GM12878 (cell line): ENCODE results near the gene IL19. TPM values are rescaled to one million over a fixed set of nuclear protein-coding genes. Genes with fewer than 3 reads are reported as not detected.

Source experiments
- ATF3 ChIP-seq: IDR thresholded peaks from 2 replicates; pipeline ENCODE4 v1.6.1; 2011; ENCODE audit warnings: low read depth, mild to moderate bottlenecking, low read length, moderate library complexity, borderline replicate concordance; ENCODE audit errors: extremely low read depth
- CEBPZ ChIP-seq: fragments of 150-350 bp; IDR thresholded peaks from 2 replicates; pipeline ENCODE4 v1.6.1; 2016; ENCODE audit warnings: low read depth, low read length
- CHD1 ChIP-seq: IDR thresholded peaks from 2 replicates; pipeline ENCODE4 v1.6.1; 2012; ENCODE audit warnings: low read depth, low read length, improper control_type of control experiment
- FOXM1 ChIP-seq: IDR thresholded peaks from 2 replicates; pipeline ENCODE4 v1.6.1; 2012; ENCODE audit warnings: low read depth, mild to moderate bottlenecking, inconsistent platforms, low read length, moderate library complexity
- MYB ChIP-seq: fragments of 150-350 bp; IDR thresholded peaks from 2 replicates; pipeline ENCODE4 v1.6.1; 2014; ENCODE audit warnings: mild to moderate bottlenecking, low read depth, low read length, borderline replicate concordance
- PAX5 ChIP-seq: IDR thresholded peaks from 2 replicates; pipeline ENCODE4 v1.6.1; 2011; ENCODE audit warnings: low read depth, low read length, borderline replicate concordance
- POLR2AphosphoS5 ChIP-seq: IDR thresholded peaks from 2 replicates; pipeline ENCODE4 v1.6.1; 2011; ENCODE audit warnings: mild to moderate bottlenecking, low read length, inconsistent platforms
- RBBP5 ChIP-seq: fragments of 200-600 bp; sonication (generic); conservative IDR thresholded peaks from 2 replicates; pipeline ENCODE4 v1.6.1; 2016
- RELB ChIP-seq: fragments of 450-650 bp; IDR thresholded peaks from 2 replicates; pipeline ENCODE4 v1.6.1; 2017; ENCODE audit warnings: low read depth, mild to moderate bottlenecking, moderate library complexity
- SIX5 ChIP-seq: IDR thresholded peaks from 2 replicates; pipeline ENCODE4 v1.6.1; 2011; ENCODE audit warnings: mild to moderate bottlenecking, low read depth, low read length, moderate library complexity; ENCODE audit not compliant: severe bottlenecking
- SKIL ChIP-seq: fragments of 450-650 bp; IDR thresholded peaks from 2 replicates; pipeline ENCODE4 v1.6.1; 2017; ENCODE audit warnings: mild to moderate bottlenecking, low read depth, inconsistent platforms; ENCODE audit not compliant: poor library complexity, severe bottlenecking
- SMAD1 ChIP-seq: fragments of 450-650 bp; IDR thresholded peaks from 2 replicates; pipeline ENCODE4 v1.6.1; 2018; ENCODE audit warnings: mild to moderate bottlenecking, low read depth; ENCODE audit not compliant: partially characterized antibody
- SRF ChIP-seq, 2 experiments: IDR thresholded peaks; 2 replicates each; pipeline ENCODE4 v1.6.1; 2011; ENCODE audit warnings: low read depth in 2 of 2, low read length in 2 of 2, mild to moderate bottlenecking in 1 of 2, moderate library complexity in 1 of 2
- SUZ12 ChIP-seq: fragments of 200-600 bp; sonication (generic); IDR thresholded peaks from one replicate; pipeline ENCODE4 v1.6.1; 2018; ENCODE audit warnings: antibody characterized with exemption, mild to moderate bottlenecking; ENCODE audit not compliant: unreplicated experiment
- TCF12 ChIP-seq: IDR thresholded peaks from 2 replicates; pipeline ENCODE4 v1.6.1; 2011; ENCODE audit warnings: low read depth, mild to moderate bottlenecking, low read length
- YY1 ChIP-seq: IDR thresholded peaks from 2 replicates; pipeline ENCODE4 v1.6.1; 2011; ENCODE audit warnings: low read depth, mild to moderate bottlenecking, low read length
- ZBTB40 ChIP-seq: fragments of 450-650 bp; IDR thresholded peaks from 2 replicates; pipeline ENCODE4 v1.6.1; 2016; ENCODE audit warnings: mild to moderate bottlenecking, moderate library complexity, borderline replicate concordance
- ZNF24 ChIP-seq: fragments of 450-650 bp; IDR thresholded peaks from 2 replicates; pipeline ENCODE4 v1.6.1; 2017; ENCODE audit warnings: antibody characterized with exemption, mild to moderate bottlenecking
- polyA plus RNA-seq, 11 experiments: library from polyadenylated mRNA; depleted of rRNA in 4 of 11; unstranded in 6 of 11; stranded (reverse) in 5 of 11; fragments of >200 nt; fragmentation: Nextera tagmentation in 4 of 11; fragmentation: Illumina TruSeq in 1 of 11; extraction: Ambion mirVana in 4 of 11; extraction: Trizol in 1 of 11; gene quantifications; 1 replicate in 1 of 11; 2 replicates in 10 of 11; pipeline versions ENCODE4 v1.2.1 to v1.2.3, GENCODE V29; 2011 to 2016; ENCODE audit warnings: inconsistent platforms in 2 of 11, missing spikeins in 2 of 11, low read depth in 1 of 11
- total RNA-seq, 4 experiments: library from RNA; depleted of rRNA in 3 of 4; stranded (reverse); fragments of >200 nt in 3 of 4; fragmentation: Illumina TruSeq in 1 of 4; extraction: Trizol in 1 of 4; gene quantifications; 2 replicates each; pipeline versions ENCODE4 v1.2.1 to v1.2.3, GENCODE V29; 2013 to 2021

Gene IL19
- total and polyA plus RNA-seq, 10 of the 15 experiments (the other 5 are each of a cell fraction or from before 2014, with no cell fraction given): 0.10 to 0.73 (median 0.28) TPM; not detected in 6

- TF ChIP-seq ZBTB40 (no peak), CHD1 (no peak), SKIL (no peak), ATF3 (no peak), SRF (IDR thresholded peaks at IDR 0.05; ENCODE audit: low read depth in 2 of 2, low read length in 2 of 2) (0 out of 4 replicates have a peak, but pooled peaks of 1 of the 2 experiments have one; percentile 44), YY1 (peak; percentile 43; the same call in 1 of the 2 replicates), RBBP5 (no peak), TCF12 (0 out of 2 replicates have a peak, but pooled peaks have one; percentile 52), FOXM1 (peak; percentile 90), SIX5 (no peak), SMAD1 (no peak), POLR2AphosphoS5 (no peak), ZNF24 (no peak), RELB (peak; percentile 92), MYB (no peak), SUZ12 (no peak), PAX5 (peak; percentile 73), CEBPZ (no peak)
Measured at GRCh38 chr1:206784471-206784903, 13.9 kb downstream of the IL19 start (continued).
